Body of pancreas (tissue), 4 donors: ENCODE measurements around the gene ZNF581. TPM values are rescaled to one million over a fixed set of nuclear protein-coding genes. Genes with fewer than 3 reads are reported as not detected.

Source experiments
- ATAC-seq: fragments of 150-250 bp; one replicate; pipeline ENCODE4 v1.9.1; 2016
- DNase-seq, 4 donors: peaks; one replicate each; pipeline ENCODE4 v3.0.0-alpha.2; 2019
- H3K27ac ChIP-seq, 4 donors: fragments of 200-600 bp; sonication (generic); 1 replicate in 3 of 4; 2 replicates in 1 of 4; pipeline versions ENCODE4 v1.5.1 to v1.6.1; 2016 to 2019; ENCODE audit warnings: mild to moderate bottlenecking in 1 of 4, mixed read lengths in 1 of 4, moderate library complexity in 1 of 4
- H3K27me3 ChIP-seq, 2 donors: fragments of 200-600 bp; sonication (generic); one replicate each; pipeline ENCODE4 v1.6.0; 2016; ENCODE audit warnings: mild to moderate bottlenecking in 1 of 2
- H3K36me3 ChIP-seq, 2 donors: fragments of 200-600 bp; sonication (generic); replicated peaks in 1 of 2; 2 replicates each; pipeline ENCODE4 v1.5.1; 2016; ENCODE audit warnings: low read depth in 2 of 2; ENCODE audit not compliant: insufficient read depth in 1 of 2
- H3K4me1 ChIP-seq: fragments of 200-600 bp; sonication (generic); one replicate; pipeline ENCODE4 v1.6.0; 2016
- H3K4me3 ChIP-seq, 2 donors: fragments of 200-600 bp; sonication (generic); 1 replicate in 1 of 2; 2 replicates in 1 of 2; pipeline ENCODE4 v1.5.1; 2016 to 2019
- H3K9me3 ChIP-seq, 3 donors: fragments of 200-600 bp; sonication (generic); 1 replicate in 2 of 3; 2 replicates in 1 of 3; pipeline ENCODE4 v1.5.1; 2016
- POLR2A ChIP-seq, 3 donors: fragments of 450-650 bp; IDR thresholded peaks; one replicate each; pipeline ENCODE4 v1.6.1; 2016; ENCODE audit warnings: antibody characterized with exemption in 3 of 3, mild to moderate bottlenecking in 2 of 3
- WGBS, 2 donors: methylation state at CpG; one replicate each; pipeline ENCODE4 v1.1.5; 2017; 5-methylcytosine and 5-hydroxymethylcytosine counted together
- intact Hi-C: fragments of 100-400 bp; cut with DNase I; formaldehyde crosslinking; loops from one replicate; pipeline ENCODE4 v1.15.1; 2023
- total RNA-seq, 2 donors: library from RNA; depleted of rRNA; stranded (reverse); fragments of >200 nt; gene quantifications; one replicate each; pipeline ENCODE4 v1.1.0, GENCODE V29; 2016
- TF ChIP-seq, protein P1 (sequence below), 7 experiments: fragments of 450-650 bp in 4 of 7; fragments of 200-600 bp in 3 of 7; sonication (generic) in 3 of 7; IDR thresholded peaks; one replicate each; pipeline ENCODE4 v1.5.1; 2016 to 2019; ENCODE audit warnings: antibody characterized with exemption in 7 of 7

The ZNF581 gene
- total RNA-seq, 2 donors from 2014 or later: 16.8 to 20.2 TPM

DNA sequence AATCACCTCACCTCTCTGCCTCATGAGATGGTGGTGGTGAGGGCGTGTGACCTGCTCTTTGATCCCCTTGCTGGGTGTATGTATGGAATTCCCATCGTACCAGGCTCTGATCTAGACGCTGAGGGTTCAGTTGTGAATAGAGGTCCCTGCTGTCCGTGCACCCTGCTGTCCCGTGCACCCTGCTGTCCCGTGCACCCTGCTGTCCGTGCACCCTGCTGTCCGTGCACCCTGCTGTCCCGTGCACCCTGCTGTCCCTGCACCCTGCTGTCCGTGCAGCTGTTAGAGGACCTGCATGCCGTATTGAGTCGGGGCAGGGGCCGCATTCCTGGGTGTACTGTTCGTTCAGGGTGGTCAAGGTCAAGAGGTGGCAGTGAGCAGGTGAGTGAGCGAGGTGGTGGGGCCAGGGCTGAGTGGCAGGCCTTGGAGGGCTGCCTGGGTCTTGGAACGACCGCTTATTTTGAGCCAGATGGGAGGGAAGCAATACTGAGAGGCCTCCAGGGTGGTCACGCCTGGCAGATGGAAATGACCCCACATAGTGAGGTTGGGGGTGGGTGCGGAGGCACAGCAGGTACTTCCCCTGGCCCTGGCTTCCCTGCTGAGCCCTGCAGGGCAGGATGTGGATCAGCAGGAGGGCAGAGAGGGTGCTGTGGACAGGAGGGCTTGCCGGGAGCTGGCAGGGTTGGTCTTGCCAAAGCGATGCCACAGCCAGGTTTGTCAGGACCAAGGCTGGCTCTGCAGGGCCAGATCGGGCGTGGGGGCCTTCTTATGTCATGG is 27.0 kb downstream of the ZNF581 start:
- Histone ChIP-seq H3K27ac (no peak overlapping the region), H3K36me3 (peaks cover 19 to 34% of the 10 kb centered on the region in 2 donors), H3K9me3 (no peaks in the 10 kb centered on the region), H3K4me1 (peaks cover 21% of the 10 kb centered on the region), H3K4me3 (no peak overlapping the region), H3K27me3 (no peaks in the 10 kb centered on the region)
- DNase-seq (peak in 1 of 4 donors; percentile 51), ATAC-seq (no peak)
- intact Hi-C loops: loop anchor here (10.0 kb wide), 1 partner anchor 1216 kb away; no protein-coding TSS in a partner anchor
- WGBS, 2 donors: 65 to 75% methylated on average over 23 of the region's 23 CpGs
- no peak for TF ChIP-seq POLR2A (IDR thresholded peaks at IDR 0.05)
- TF ChIP-seq, protein P1, sequence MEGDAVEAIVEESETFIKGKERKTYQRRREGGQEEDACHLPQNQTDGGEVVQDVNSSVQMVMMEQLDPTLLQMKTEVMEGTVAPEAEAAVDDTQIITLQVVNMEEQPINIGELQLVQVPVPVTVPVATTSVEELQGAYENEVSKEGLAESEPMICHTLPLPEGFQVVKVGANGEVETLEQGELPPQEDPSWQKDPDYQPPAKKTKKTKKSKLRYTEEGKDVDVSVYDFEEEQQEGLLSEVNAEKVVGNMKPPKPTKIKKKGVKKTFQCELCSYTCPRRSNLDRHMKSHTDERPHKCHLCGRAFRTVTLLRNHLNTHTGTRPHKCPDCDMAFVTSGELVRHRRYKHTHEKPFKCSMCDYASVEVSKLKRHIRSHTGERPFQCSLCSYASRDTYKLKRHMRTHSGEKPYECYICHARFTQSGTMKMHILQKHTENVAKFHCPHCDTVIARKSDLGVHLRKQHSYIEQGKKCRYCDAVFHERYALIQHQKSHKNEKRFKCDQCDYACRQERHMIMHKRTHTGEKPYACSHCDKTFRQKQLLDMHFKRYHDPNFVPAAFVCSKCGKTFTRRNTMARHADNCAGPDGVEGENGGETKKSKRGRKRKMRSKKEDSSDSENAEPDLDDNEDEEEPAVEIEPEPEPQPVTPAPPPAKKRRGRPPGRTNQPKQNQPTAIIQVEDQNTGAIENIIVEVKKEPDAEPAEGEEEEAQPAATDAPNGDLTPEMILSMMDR (IDR thresholded peaks at IDR 0.05): no peak

DNA sequence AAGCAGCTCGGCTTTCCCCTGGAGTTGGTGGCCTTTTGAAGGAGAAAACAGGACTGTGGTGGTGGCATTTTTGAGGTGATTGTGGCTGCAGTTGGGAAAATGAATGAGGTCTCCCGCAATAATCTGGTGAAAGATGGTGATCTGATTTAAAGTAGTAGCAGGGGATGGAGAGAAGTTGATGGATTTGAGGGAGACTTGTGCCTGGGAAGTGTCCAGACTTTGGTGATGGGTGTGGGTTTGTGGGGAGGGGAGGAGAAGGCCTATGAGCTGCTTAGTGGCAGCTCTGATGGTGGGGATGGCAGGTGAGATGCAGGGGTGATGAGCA is 27.6 kb downstream of the ZNF581 start:
- WGBS, 2 donors: 62 to 82% methylated on average over 2 of the region's 2 CpGs
- intact Hi-C loops: loop anchor here (10.0 kb wide), 1 partner anchor 1216 kb away; no protein-coding TSS in a partner anchor
- H3K9me3 ChIP-seq: no peaks in the 10 kb centered on the region
- H3K4me1 ChIP-seq: peaks cover 24% of the 10 kb centered on the region
- DNase-seq (no peak), ATAC-seq (no peak)
- H3K27me3 ChIP-seq: no peaks in the 10 kb centered on the region
- no peak overlapping the region for H3K4me3 ChIP-seq
- peaks cover 13 to 31% of the 10 kb centered on the region in 2 donors for H3K36me3 ChIP-seq
- no peak overlapping the region for H3K27ac ChIP-seq
- TF ChIP-seq POLR2A (IDR thresholded peaks at IDR 0.05): no peak
- TF ChIP-seq, protein P1 (IDR thresholded peaks at IDR 0.05): no peak

DNA sequence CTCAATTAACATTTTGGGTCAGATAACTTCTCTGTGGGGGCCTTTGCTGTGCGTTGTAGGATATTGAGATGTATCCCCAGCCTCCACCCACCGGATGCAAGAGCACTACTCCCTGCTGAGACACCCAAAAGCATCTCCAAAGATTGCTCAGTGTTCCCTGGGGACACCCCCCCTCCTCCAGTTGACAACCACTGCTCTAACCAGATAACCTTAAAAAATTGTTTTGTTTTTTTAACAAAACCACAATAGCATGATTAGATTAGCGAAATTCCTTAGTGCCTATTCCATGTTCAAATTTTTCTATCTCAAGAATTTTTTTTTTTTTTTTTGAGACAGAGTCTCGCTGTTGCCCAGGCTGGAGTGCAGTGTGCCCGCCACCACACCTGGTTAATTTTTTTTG is 29.0 kb downstream of the ZNF581 start:
- no peak for TF ChIP-seq POLR2A (IDR thresholded peaks at IDR 0.05)
- TF ChIP-seq, protein P1 (IDR thresholded peaks at IDR 0.05): no peak
- peaks cover 36% of the 10 kb centered on the region for H3K4me1 ChIP-seq
- intact Hi-C loops: loop anchor here (10.0 kb wide), 1 partner anchor 1218 kb away; no protein-coding TSS in a partner anchor
- no peak for ATAC-seq
- H3K9me3 ChIP-seq: no peaks in the 10 kb centered on the region
- H3K4me3 ChIP-seq: no peak overlapping the region
- DNase-seq: no peak
- 86 to 91% methylated on average over 5 of the region's 5 CpGs for WGBS, 2 donors
- H3K27ac ChIP-seq: no peak overlapping the region
- H3K36me3 ChIP-seq: peaks cover 13 to 23% of the 10 kb centered on the region in 2 donors
- H3K27me3 ChIP-seq: no peaks in the 10 kb centered on the region

DNA sequence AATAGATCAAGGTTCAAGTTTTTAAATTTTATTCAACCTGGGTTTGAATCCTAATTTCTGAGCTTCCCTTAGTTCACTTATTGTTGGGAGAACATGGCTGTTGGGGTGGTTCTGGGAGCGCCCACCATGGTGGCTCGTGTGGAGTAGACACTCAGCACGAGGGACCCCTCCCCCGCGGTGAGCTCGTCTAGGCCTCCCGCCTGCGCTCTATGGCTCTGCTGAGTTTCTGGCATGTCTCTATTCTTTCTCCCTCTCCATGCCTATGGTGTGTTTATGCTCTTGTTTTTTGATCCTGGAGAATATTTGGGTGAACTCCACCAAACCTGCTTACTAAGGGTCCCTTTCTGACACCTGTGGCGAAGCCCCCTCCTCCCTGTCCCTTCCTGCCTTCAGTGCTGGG is 30.0 kb downstream of the ZNF581 start:
- no peak for TF ChIP-seq POLR2A (IDR thresholded peaks at IDR 0.05)
- TF ChIP-seq, protein P1 (IDR thresholded peaks at IDR 0.05): no peak
- ATAC-seq (no peak), DNase-seq (no peak)
- no peaks in the 10 kb centered on the region for H3K9me3 ChIP-seq
- H3K27me3 ChIP-seq: no peaks in the 10 kb centered on the region
- intact Hi-C loops: loop anchor here (10.0 kb wide), 1 partner anchor 1219 kb away; no protein-coding TSS in a partner anchor
- 74 to 78% methylated on average over 9 of the region's 9 CpGs for WGBS, 2 donors
- H3K36me3 ChIP-seq: peaks cover 12 to 23% of the 10 kb centered on the region in 2 donors
- no peak overlapping the region for H3K27ac ChIP-seq
- H3K4me3 ChIP-seq: no peak overlapping the region
- H3K4me1 ChIP-seq: peaks cover 38% of the 10 kb centered on the region
